Measurements from ENCODE around the gene FBXO45.
"Not testable (repeated sequence)": the region's sequence is repeated elsewhere in the genome, so short reads cannot be mapped to it uniquely, and the experiment has no call there.

Gene FBXO45

DNA sequence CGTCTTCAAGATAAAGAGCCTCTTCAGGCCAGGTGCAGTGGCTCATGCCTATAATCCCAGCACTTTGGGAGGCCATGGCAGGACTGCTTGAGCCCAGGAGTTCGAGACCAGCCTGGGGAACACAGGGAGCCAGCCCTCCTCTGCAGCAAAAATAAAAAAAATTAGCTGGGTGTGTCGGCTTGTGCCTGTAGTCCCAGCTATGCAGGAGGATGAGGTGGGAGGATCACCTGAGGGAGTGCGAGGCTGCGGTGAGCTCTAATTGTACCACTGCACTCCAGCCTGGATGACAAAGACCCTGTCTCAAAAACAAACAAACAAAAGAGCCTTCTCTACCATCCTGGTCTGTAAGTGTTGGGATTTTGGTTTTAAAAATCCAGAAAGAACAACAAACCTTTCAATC lies 11.2 kb upstream of the FBXO45 start:
- no peak for DNase-seq (ENCODE audit: low spot score)

DNA sequence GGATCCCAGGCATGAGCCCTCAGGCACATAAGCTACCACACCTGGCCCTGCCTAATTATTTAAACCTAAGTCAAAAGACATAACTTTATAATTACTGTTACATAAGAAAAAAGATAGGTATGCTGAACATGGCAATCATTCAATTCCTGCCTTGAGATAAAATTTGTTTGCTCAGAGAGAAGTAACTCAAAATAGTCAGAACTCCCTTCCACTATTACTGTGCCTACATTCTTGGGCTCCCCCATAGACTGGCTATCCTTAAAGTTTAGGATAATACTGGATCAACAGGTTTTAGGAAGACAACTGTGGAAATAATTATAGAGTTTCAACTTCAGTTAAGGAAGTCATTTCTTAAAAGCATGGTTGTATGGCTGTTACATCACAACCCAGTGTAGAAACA lies 10.0 kb upstream of the FBXO45 start:
- DNase-seq (ENCODE audit: low spot score) = no peak

DNA sequence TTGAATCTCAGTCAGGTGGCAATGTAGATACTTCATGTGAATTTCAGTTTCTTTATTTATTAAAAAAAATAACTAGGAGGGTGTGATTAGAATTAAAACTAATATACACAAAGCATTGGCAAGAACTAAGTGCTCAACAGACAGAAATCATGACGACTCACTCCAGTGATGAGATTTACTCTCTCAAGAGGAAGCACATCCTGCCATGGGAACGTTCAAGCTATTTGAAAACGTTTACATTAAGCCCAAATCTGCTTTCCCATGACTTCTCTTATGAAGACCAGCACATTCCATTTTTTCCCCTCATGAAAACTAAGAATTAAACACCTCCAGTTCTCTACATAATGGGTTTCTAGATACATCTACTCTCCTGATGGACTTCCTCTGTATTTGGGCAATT lies 8.6 kb upstream of the FBXO45 start:
- DNase-seq (ENCODE audit: low spot score) = no peak

DNA sequence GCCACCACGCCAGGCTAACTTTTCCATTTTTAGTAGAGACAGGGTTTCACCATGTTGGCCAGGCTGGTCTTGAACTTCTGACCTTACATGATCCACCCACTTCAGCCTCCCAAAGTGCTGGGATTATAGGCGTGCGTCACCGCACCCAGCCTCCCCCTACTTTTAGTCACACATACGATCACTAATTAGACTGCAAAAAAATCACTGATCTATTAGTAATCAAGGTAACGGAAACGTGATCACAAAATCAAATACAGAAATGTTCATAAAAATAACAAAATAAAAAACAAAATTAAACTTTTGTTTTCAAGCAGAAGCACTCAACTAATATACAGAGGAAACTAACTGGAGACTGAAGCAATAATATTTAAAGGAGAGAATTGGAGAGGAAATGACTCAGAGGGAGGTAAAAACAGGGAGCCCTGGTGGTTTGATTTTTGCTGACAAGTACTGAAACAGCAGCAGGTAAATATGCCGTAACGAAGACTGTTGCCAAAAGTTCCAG lies 4.7 kb upstream of the FBXO45 start:
- DNase-seq (ENCODE audit: low spot score) = peak; percentile 58

DNA sequence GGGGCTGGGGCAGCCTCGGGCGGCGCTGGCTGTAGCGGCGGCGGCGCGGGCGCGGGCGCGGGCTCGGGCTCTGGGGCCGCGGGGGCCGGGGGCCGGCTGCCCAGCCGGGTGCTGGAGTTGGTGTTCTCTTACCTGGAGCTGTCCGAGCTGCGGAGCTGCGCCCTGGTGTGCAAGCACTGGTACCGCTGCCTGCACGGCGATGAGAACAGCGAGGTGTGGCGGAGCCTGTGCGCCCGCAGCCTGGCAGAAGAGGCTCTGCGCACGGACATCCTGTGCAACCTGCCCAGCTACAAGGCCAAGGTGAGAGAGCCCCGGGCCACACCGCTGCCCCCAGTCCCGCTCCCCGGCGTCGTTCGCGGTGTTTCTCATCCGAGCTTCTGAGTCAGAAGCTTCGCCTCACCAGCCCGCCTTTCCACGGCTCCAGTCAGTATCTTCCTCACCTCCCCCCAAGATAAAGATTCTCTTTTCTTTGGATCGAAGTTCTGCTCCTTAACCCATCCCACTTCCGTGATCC lies 600 bp downstream of the FBXO45 start:
- DNase-seq (ENCODE audit: low spot score) = peak; percentile 38

DNA sequence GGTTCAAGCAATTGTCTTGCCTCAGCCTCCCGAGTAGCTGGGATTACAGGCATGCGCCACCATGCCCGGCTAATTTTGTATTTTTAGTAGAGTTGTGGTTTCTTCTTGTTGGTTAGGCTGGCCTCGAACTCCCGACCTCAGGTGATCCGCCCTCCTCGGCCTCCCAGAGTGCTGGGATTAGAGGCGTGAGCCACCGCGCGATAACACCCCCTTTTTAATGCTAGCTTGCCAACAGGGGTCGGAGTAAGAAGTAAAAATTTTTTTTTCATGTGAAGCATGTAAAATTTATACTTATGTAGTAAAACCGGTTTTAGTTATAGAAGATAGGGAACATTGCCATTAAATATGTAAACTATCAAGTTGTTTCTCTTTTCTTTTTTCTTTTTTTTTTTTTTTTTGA lies 1.9 kb downstream of the FBXO45 start:
- not testable (repeated sequence) for DNase-seq (ENCODE audit: low spot score)

DNA sequence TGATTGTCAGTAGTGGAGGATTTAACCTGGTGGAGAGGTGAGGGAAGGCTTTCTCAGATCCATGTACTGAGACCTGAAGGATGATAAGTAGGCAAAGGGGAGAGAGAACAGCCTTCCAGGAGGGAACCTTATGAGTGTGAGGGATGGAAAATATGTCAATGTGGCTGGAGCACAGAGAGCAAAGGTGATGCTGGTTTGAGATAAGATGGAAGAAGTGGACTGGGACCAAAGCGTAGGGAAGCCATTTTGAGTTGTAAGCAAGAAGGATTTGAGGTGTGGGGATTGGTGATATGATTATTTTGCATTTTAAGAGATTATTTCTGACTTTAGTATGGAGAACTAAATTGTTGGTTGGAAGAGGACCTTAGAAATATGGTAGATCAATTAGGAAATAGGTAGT lies 3.9 kb downstream of the FBXO45 start:
- DNase-seq (ENCODE audit: low spot score) = no peak

DNA sequence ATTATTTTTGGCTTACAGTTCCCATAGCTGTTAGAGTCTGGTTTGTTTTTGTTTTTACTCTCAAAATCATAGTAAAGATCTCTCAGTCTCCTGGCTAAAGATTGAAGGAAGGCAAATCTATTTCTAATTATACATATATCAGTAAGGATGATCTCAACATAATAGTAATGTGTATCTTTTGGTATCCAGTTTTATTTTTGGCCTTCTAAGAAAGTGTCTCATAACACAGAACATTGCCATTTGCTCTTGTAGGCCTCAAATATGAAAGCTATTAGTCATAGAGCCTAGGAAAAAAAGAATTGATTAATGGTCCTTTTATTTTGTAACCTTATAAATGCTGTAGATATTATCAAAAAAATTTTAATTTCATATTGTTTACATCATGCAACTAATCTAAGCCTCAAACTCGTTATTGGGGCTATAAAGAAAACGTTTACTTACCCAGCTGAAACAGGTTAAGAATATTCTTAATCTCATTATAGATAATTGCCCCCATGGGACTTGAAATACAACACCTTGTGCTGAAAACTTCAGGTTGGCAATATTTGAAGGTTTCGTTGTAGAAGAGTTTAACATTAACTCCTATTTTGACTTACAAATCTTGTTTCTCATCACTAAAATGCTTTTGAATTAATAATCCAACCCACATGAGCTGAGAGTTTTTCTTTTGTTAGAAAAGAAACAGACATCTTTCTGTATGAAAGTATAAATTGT lies 16.7 kb downstream of the FBXO45 start:
- DNase-seq (ENCODE audit: low spot score) = no peak

DNA sequence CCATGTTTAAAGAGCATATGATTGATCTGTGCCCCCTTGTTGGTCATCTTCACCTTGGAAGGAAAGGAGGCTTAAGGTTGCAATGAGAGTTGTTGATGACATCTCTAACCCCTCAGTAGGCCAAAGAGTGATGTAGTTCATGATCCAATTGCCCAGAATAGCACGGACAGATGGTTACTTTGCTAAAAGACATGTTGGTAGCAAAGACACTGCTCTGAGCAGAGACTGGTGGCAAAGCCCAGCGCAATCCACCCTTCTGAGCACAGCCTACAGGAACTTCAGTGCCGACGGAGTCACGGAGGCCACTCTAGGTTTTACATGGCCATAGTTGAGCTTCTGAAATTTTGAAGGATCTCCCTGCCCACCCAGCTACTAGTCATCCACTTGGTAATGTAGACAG lies 21.8 kb downstream of the FBXO45 start:
- no peak for DNase-seq (ENCODE audit: low spot score)

DNA sequence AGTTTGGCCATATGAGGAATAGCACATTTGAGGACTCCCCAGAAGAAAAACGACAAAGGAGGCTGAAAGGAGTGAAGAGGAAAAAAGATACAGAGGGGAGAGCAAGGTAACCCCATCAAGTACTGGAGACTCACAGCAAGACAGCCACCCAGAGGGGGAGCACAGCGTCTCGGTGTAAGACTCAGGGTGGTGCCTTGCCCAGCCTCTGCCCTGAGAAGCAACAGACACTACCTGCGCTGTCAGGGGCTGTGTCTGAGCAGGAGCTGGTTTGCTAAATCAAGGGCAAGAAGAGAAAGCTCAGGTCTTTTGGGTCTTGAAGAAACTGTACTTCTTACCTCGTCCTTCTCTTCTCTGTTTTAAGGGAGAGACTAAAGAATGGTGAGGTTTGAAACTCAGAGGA lies 27.9 kb downstream of the FBXO45 start:
- no peak for DNase-seq (ENCODE audit: low spot score)

DNA sequence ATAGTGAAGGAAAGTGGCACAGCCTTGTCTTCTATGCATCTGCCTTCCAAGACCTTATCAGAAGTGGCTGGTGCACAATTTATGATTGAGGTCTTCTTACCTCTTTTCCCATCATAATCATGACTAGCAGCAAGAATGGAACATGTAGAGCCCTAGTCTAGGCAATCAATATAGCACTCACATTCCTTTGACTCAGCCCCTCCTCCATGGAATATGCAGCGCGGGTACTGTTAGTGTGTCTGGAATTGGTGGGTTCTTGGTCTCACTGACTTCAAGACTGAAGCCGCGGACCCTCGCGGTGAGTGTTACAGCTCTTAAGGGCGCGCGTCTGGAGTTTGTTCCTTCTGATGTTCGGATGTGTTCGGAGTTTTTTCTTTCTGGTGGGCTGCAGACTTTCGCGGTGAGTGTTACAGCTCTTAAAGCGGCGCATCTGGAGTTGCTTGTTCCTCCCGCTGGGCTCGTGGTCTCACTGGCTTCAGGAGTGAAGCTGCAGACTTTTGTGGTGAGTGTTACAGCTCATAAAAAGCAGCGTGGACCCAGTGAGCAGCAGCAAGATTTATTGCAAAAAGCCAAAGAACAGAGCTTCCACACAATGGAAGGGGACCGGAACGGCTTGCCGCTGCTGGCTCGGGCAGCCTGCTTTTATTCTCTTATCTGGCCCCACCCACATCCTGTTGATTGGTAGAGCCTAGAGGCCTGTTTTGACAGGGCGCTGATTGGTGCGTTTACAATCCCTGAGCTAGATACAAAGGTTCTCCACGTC lies 29.7 kb downstream of the FBXO45 start:
- peak; percentile 44 for DNase-seq (ENCODE audit: low spot score)

DNA sequence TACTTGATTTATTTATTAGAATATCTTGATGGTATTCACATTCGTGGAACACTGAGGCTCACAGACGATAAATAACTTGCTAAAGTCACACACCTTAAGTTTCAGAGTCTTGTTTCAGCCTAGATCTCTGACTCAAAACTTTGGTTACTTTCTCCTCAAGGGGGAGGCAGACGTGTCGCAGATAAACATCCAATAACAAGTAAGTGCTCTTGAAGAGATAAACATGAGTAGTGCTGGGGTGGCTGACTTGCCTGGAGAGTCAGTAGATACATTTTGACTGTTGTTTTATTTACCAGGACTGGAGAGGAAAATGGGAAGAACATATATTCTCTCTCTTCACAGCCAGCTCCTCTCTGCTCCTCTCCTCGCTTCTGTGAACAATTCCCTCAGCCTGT lies 31.3 kb downstream of the FBXO45 start:
- no peak for DNase-seq (ENCODE audit: low spot score)

DNA sequence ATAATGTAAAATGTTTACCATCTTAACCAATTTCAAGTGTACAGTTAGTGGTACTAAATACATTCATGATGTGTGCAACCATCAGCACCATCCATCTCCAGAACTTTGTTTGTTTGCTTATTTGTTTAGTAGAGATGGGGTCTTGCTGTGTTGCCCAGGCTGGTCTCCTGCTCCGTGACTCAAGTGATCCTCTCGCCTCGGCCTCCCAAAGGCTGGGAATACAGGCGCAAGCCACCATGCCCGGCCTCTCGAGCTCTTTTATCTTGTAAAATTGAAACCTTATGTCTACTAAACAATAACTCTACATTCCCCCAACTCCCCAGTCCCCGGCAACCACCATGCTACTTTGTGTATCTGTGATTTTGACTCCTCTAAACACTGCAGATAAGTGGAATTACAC lies 31.9 kb downstream of the FBXO45 start:
- DNase-seq (ENCODE audit: low spot score) = no peak

DNA sequence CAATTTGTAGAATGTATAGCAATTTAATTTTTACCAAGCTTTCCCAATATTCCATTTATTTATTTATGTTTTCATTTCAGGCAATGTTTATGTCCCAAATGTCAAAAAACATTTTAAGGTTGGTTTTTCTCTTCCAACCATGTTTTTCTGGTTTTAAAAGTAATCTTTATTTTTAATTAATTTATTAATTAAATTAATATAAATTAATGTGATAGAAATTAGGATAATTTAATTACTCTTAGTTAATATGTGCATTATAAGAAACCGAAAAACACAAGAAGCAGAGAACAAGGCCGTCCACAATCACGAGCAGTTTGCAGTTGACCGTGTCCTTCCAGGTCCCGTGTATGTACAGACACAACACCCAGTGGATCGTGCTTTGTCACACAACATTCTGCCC lies 34.2 kb downstream of the FBXO45 start:
- DNase-seq (ENCODE audit: low spot score) = no peak

DNA sequence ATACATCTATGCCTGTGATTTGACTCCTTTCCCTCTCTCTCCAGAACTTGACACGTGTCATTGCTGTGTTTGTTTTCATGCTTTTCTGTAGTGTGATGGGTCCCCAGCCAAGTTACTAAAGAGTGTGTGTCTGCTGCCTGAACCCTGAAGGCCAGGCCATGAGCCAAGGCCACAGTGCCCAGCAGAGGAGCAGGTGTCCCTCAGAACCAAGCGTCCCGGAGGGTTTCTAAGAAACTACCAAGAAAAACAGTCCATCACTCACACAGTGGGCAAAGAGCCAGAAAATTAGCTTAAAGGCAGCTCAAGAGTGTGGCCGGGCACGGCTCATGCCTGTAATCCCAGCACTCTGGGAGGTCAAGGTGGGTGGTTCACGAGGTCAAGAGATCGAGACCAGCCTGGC lies 35.2 kb downstream of the FBXO45 start:
- no peak for DNase-seq (ENCODE audit: low spot score)

DNA sequence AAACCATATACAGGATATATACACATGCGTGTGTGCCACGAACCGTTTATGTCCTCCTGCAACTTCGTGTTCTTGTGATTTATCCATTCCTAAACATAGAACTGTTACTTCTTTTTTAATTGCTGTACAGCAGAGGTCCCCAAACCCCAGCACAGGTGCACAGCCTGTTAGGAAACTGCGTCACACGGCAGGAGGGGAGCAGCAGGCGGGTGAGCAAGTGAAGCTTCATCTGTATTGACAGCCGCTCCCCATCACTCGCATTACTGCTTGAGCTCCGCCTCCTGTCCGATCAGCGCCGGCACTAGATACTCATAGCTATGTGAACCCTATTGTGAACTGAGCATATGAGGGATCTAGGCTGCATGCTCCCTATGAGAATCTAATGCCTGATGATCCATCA lies 36.1 kb downstream of the FBXO45 start:
- peak; percentile 60 for DNase-seq (ENCODE audit: low spot score)

DNA sequence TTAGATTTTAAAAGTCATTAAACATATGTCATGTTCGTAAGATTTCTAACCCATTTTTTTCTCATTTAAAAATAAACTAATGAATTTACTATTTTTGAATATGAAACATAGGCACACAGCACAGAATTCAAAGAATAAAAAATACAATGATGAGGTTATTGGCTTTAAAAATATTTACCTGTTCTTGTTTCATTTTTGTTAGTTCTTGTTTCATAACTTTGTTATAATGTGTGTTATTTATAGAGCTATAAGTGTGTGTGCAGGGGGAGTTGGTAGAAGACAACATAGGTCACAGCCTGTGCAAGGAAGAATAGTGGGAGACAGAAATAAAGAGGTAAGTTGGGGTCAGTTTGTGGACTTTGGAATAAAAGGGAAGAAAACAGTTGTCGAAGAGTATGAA lies 40.2 kb downstream of the FBXO45 start:
- DNase-seq (ENCODE audit: low spot score) = no peak

DNA sequence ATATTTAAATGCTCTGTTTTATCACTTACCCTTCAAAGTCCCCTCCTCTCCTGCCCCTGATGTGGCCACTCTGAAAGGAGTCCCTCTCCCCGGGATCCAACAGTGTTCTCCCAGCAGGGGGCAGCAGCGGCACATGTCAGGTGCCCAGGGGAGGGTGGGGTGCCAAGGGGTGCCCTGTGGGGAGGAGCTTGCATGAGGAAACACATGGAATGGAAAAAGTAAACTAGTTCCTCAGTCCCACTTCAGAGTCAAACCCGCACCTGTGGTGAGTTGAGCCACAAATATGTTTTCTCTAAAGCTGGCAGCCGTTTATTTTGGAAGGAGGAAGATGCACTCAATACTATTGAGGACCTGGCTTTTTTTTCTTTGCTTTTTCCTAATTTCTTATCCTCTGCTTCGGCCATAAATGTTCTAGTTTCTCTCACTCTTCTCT lies 40.9 kb downstream of the FBXO45 start:
- peak; percentile 94 for DNase-seq (ENCODE audit: low spot score)

DNA sequence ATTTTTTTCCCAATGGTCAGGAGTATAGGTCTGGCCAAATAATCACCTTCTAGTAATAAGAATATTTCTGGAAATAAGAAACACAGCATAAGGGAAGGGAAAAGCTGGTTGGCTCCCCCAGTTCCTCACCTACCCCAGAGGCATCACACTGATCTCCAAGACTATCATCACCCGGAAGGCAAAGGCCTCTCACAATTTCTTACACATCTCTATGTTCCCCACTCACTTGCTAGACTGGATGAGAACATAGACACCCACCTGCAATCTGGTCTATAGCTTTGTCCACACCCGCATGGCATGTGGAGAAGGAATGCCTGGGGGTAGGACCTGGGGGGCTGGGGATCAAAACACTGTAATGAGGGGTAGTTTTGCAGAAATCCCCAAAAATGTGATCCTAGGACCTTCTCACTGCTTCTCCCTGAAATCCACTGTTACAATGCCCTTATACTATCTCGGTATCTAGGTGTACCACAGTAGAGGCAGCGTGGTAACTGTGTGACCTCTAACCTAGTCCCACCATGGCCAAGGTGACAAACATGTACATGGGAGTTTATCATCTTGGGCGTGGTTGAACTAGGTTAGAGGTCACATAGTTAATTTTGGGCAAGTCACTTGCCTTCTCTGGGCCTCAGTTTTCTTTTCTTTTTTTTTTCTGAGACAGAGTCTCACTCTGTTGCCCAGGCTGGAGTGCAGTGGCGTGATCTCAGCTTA lies 41.5 kb downstream of the FBXO45 start:
- peak; percentile 19 for DNase-seq (ENCODE audit: low spot score)

DNA sequence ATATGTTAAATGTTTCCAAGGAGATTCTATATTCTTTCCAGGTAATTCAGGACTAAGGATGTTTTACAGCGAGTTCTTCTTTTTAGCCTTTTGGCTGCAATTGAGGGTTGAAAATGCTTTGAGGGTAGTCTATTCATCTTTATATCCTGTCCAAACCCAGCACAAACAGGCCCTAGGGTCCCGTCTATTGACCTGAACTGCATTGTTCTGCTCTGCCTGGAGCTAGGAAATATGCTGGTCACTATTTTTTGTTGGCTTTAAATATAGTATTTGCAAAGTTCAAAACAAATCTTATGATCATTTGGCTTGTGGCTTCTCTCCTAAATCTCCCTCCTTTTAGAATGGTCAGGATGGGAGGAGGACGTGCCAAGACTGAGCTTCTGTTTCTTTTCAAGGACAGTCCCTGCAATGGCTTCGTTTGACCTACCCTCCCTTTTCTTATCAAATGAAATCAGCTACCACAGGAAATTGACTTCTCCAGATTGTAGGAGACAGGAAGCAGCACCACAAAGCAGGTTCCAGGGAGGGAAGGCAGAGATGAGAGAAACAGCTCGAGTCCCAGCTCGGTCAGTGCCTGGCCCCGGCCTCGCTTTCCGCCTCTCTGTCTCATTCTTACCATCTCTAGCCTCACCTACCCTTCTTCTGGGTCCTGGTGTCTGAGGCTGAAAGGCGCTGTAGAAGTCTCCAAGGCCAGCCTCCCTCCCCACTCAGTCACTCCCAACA lies 43.5 kb downstream of the FBXO45 start:
- no peak for DNase-seq (ENCODE audit: low spot score)

DNA sequence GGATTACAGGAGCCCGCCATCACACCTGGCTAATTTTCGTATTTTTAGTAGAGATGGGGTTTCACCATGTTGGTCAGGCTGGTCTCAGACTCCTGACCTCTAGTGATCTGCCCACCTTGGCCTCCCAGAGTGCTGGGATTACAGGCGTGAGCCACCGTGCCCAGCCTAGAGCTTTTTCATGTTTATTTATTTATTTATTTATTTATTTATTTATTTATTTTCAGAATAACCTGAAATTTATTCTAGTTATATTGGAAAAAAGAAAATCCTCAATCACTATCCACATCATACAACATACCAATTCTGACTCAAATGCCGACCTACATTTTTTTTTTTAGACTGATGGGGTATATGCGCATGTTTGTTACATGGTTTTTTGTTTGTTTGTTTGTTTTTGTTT lies 46.8 kb downstream of the FBXO45 start:
- DNase-seq (ENCODE audit: low spot score) = not testable (repeated sequence)

DNA sequence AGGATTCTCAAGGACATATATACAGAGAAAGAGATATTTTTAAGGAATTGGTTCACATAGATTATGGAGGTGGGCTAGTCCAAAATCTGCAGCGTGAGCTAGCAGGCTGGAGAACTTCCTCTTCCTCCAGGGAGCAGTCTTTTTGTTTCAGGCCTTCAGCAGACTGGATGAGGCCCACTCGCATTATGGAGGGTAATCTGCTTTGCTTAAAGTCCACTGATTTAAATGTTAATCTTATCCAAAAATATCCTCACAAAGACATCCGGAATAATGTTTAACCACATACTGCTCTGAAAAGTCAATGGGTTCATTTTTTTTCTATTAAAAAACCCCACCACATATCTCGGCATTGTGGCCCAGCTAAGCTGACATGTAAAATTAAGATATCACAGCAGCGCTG lies 48.8 kb downstream of the FBXO45 start:
- no peak for DNase-seq (ENCODE audit: low spot score)
